HepG2 (cell line): Measurements from ENCODE around the gene MTFP1.

Experiments
- FIP1L1 ChIP-seq: fragments of 200-400 bp; formaldehyde crosslinking; IDR thresholded peaks from 2 replicates; pipeline ENCODE4 v1.6.1; 2018; ENCODE audit warnings: low read depth, mild to moderate bottlenecking, low read length, moderate library complexity, borderline replicate concordance; ENCODE audit not compliant: insufficient read depth
- FOXA3 ChIP-seq: IDR thresholded peaks from 2 replicates; pipeline ENCODE4 v1.6.1; 2016; ENCODE audit warnings: missing genetic modification reagents, missing compliant biosample characterization
- FOXO1 ChIP-seq: sonication (generic); formaldehyde crosslinking; IDR thresholded peaks from 2 replicates; pipeline ENCODE4 v1.4.0; 2020; ENCODE audit warnings: missing genetic modification reagents
- HNF4A ChIP-seq: sonication (generic); formaldehyde crosslinking; IDR thresholded peaks from 2 replicates; pipeline ENCODE4 v1.4.0; 2020; ENCODE audit warnings: missing genetic modification reagents
- MLXIP ChIP-seq: sonication (generic); formaldehyde crosslinking; IDR thresholded peaks from 2 replicates; pipeline ENCODE4 v1.9.0; 2021; ENCODE audit warnings: missing genetic modification reagents, borderline replicate concordance
- SIN3A ChIP-seq: IDR thresholded peaks from 2 replicates; pipeline ENCODE4 v1.6.1; 2011; ENCODE audit warnings: low read depth, mild to moderate bottlenecking, control low read depth, low read length, borderline replicate concordance
- ZBTB49 ChIP-seq: sonication (generic); formaldehyde crosslinking; IDR thresholded peaks from 2 replicates; pipeline ENCODE4 v1.4.0; 2020; ENCODE audit warnings: missing genetic modification reagents, borderline replicate concordance
- ZFP37 ChIP-seq: sonication (generic); formaldehyde crosslinking; IDR thresholded peaks from 2 replicates; pipeline ENCODE4 v1.4.0; 2020; ENCODE audit warnings: missing genetic modification reagents, borderline replicate concordance
- ZNF12 ChIP-seq: sonication (generic); formaldehyde crosslinking; IDR thresholded peaks from 2 replicates; pipeline ENCODE4 v1.5.0; 2020; ENCODE audit warnings: missing genetic modification reagents
- ZNF292 ChIP-seq: sonication (generic); formaldehyde crosslinking; IDR thresholded peaks from 2 replicates; pipeline ENCODE4 v1.8.1; 2022; ENCODE audit warnings: mild to moderate bottlenecking, low read depth, missing genetic modification reagents, borderline replicate concordance

GRCh38 chr22:30455075-30455840 is 29.7 kb downstream of the MTFP1 start:
- TF ChIP-seq ZNF292 (CRISPR knock-in tag) (no peak), FOXA3 (CRISPR knock-in tag) (no peak), FOXO1 (CRISPR knock-in tag) (no peak), MLXIP (no peak), ZNF12 (CRISPR knock-in tag) (no peak), ZBTB49 (CRISPR knock-in tag) (no peak), HNF4A (no peak), FIP1L1 (no peak), ZFP37 (CRISPR knock-in tag) (no peak), SIN3A (no peak)
